H1 (cell line): ENCODE measurements around the gene GRAMD1B. TPM values are rescaled to one million over a fixed set of nuclear protein-coding genes. Genes with fewer than 3 reads are reported as not detected.

Experiments used
- BACH1 ChIP-seq: IDR thresholded peaks from 2 replicates; pipeline ENCODE4 v1.6.1; 2012; ENCODE audit warnings: low read length, improper control_type of control experiment
- CHD1 ChIP-seq: IDR thresholded peaks from 2 replicates; pipeline ENCODE4 v1.6.1; 2012; ENCODE audit warnings: low read depth, low read length, improper control_type of control experiment
- CREB1 ChIP-seq: IDR thresholded peaks from 2 replicates; pipeline ENCODE4 v1.6.1; 2012; ENCODE audit warnings: inconsistent platforms
- GTF2F1 ChIP-seq: IDR thresholded peaks from 2 replicates; pipeline ENCODE4 v1.6.1; 2012; ENCODE audit warnings: low read depth, low read length, improper control_type of control experiment, borderline replicate concordance
- HDAC2 ChIP-seq, 2 experiments: fragments of 300-600 bp in 1 of 2; sonication (generic) in 1 of 2; IDR thresholded peaks; 2 replicates each; pipeline ENCODE4 v1.6.1; 2011 to 2012; ENCODE audit warnings: low read depth in 2 of 2, low read length in 2 of 2, mild to moderate bottlenecking in 2 of 2, moderate library complexity in 2 of 2, borderline replicate concordance in 1 of 2, inconsistent platforms in 1 of 2
- NRF1 ChIP-seq: IDR thresholded peaks from 2 replicates; pipeline ENCODE4 v1.6.1; 2011; ENCODE audit warnings: mild to moderate bottlenecking, low read depth, low read length, improper control_type of control experiment
- TBP ChIP-seq: IDR thresholded peaks from 2 replicates; pipeline ENCODE4 v1.6.1; 2011; ENCODE audit warnings: low read depth, low read length, improper control_type of control experiment
- TCF12 ChIP-seq: IDR thresholded peaks from 2 replicates; pipeline ENCODE4 v1.6.1; 2011; ENCODE audit warnings: low read depth, mild to moderate bottlenecking, low read length
- polyA plus RNA-seq, 7 experiments: library from polyadenylated mRNA; depleted of rRNA in 3 of 7; stranded (reverse) in 5 of 7; unstranded in 2 of 7; fragments of >200 nt in 5 of 7; fragments of 200-250 nt in 2 of 7; gene quantifications; 1 replicate in 5 of 7; 2 replicates in 1 of 7; 4 replicates in 1 of 7; pipeline versions ENCODE4 v1.2.1 to v1.2.3, GENCODE V29; 2011 to 2013; ENCODE audit warnings: missing spikeins in 2 of 7, mixed read lengths in 2 of 7
- total RNA-seq: library from RNA; stranded (reverse); fragmentation: NEBNext Ultra II Directional; extraction: Animal tissue kit (Norgen Biotek cat#: 25700); gene quantifications from 2 replicates; pipeline ENCODE4 v1.2.1, GENCODE V29; 2021
- TF ChIP-seq, protein P1 (sequence below): IDR thresholded peaks from 2 replicates; pipeline ENCODE4 v1.6.1; 2011; ENCODE audit warnings: low read length, improper control_type of control experiment

Gene GRAMD1B
- total and polyA plus RNA-seq, 2 of the 8 experiments (the other 6 are each of a cell fraction or from before 2014, with no cell fraction given) = 10.1 to 21.2 TPM

DNA sequence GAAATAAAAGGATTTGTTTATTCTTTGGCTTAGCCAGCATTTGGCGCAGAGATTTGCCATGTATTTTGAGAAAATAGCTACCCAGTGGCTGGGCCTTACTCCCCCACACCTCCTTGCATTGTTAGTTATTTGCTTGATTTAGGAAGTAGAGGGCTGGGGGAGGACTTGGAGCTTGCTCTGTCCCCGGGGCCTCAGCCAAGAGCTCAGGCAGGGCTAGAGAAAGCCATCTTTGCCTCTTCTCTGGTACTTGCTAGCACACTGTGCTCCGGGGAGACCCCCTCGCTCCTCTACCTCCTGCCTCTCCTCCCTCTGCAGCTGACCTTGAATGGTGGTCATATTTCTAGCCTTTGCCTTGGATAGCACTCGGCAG is 131.3 kb downstream of the GRAMD1B start (continued):
- TF ChIP-seq, protein P1, sequence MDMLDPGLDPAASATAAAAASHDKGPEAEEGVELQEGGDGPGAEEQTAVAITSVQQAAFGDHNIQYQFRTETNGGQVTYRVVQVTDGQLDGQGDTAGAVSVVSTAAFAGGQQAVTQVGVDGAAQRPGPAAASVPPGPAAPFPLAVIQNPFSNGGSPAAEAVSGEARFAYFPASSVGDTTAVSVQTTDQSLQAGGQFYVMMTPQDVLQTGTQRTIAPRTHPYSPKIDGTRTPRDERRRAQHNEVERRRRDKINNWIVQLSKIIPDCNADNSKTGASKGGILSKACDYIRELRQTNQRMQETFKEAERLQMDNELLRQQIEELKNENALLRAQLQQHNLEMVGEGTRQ = no peak
- no peak for TF ChIP-seq GTF2F1
- TF ChIP-seq TCF12 = no peak
- TF ChIP-seq HDAC2 (IDR thresholded peaks at IDR 0.05; ENCODE audit: borderline replicate concordance in 1 of 2, low read depth in 2 of 2, low read length in 2 of 2) = no peak
- no peak for TF ChIP-seq CHD1
- no peak for TF ChIP-seq NRF1
- TF ChIP-seq TBP = no peak
- no peak for TF ChIP-seq BACH1
- no peak for TF ChIP-seq CREB1
- TF ChIP-seq, all 59 proteins: peak for 0
